Activated naive CD8-positive, alpha-beta T cell treated with anti-CD3 and anti-CD28 coated beads for 36 hours (primary cell): ENCODE data around the gene ZNF155. TPM values are rescaled to one million over a fixed set of nuclear protein-coding genes. Genes with fewer than 3 reads are reported as not detected.

Source experiments
- DNase-seq: peaks from one replicate; pipeline ENCODE4 v3.0.0; 2021
- H3K27ac Mint-ChIP-seq: one replicate; pipeline ENCODE4 v1.8.0; 2022; ENCODE audit warnings: mild to moderate bottlenecking, moderate library complexity, mixed read lengths
- H3K27me3 Mint-ChIP-seq: one replicate; pipeline ENCODE4 v1.8.0; 2022; ENCODE audit warnings: mild to moderate bottlenecking, mixed read lengths
- H3K36me3 Mint-ChIP-seq: one replicate; pipeline ENCODE4 v1.8.0; 2021; ENCODE audit warnings: mild to moderate bottlenecking, mixed read lengths
- H3K4me1 Mint-ChIP-seq: one replicate; pipeline ENCODE4 v1.8.0; 2021; ENCODE audit warnings: mixed read lengths
- H3K4me3 Mint-ChIP-seq: one replicate; pipeline ENCODE4 v1.8.0; 2022; ENCODE audit warnings: mild to moderate bottlenecking, moderate library complexity, mixed read lengths
- H3K9me3 Mint-ChIP-seq: one replicate; pipeline ENCODE4 v1.8.0; 2022; ENCODE audit warnings: mixed read lengths
- total RNA-seq, 2 experiments: library from RNA; stranded (reverse); gene quantifications; one replicate each; pipeline ENCODE4 v1.2.3, GENCODE V29; 2021

The ZNF155 gene
- total RNA-seq, 2 experiments from 2014 or later, result 6.7 to 7.0 TPM

DNA sequence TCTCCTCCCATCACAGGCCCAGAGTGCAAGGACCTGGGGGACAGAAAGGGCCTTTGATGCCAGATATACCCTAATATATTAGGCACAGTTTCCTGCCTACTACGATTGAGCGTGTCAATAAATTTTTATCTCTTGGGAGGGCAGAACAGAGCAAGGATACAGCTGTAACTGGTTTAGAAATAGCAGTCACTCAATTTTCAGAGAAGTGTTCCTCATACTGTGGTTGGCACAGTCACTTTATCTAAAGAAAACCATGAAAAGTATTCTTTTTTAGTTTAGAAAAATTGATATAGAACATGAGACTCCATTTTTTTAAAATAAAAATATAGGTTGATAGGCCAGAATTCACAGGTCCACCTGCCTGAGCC is 460 bp upstream of the ZNF155 start:
- no peaks in the 10 kb centered on the region for H3K27me3 Mint-ChIP-seq

DNA sequence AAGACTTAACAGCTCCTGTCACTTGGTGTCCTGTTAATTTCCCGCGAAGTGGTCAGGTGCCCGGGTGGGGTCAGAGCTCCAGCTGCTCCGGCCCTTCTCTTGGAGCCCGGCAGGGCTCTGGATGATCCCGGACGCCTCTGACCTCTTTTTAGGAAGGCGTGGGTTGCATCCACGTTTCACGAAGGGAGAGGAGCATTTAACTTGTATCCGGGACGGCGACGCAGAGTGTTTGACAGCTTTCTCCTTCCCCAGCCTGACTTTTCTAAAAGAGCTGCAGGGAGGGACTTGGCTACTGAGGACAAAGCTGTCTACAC is 656 bp downstream of the ZNF155 start:
- peak overlapping the region; percentile 97 for H3K4me3 Mint-ChIP-seq
- peak; percentile 3 for DNase-seq

More for the DNA sequence above, 460 bp upstream of the ZNF155 start:
- Mint-ChIP-seq H3K4me3 (peak overlapping the region; percentile 97), H3K4me1 (peaks cover 8% of the 10 kb centered on the region), H3K9me3 (peaks cover 2% of the 10 kb centered on the region), H3K27ac (no peak overlapping the region), H3K36me3 (peaks cover 22% of the 10 kb centered on the region)
- no peak for DNase-seq

DNA sequence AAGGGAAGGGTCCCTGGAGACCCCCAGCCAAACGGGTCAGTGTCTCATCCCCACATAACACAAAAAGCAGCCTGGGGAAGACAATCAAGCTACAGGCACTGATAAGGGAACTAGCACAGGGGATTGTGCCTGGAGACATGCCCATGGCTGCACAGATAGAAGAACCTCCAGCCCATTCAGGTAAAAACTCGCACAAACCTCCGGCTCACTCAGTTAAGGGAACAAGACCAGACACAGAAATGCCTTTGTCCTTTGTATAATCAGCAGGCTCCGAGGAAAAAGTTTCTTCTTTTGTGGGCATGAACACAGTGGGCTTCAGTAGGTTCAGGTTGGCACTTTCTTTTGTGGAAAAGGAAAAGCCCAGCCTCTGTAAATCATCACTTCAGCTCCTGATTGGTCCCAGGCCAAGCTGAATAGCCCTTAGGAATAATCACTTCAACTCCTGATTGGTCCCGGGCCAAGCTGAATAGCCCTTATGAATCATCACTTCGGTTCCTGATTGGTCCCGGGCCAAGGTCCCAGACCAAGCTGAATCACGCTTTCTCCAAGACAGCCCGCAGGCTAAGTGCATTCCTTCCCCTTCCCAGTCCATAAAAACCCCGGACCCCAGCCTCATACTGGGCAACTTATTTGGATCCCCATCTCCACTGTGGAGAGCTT is 13.8 kb downstream of the ZNF155 start:
- Mint-ChIP-seq H3K27ac (no peak overlapping the region), H3K4me1 (peaks cover 10% of the 10 kb centered on the region), H3K36me3 (peaks cover 70% of the 10 kb centered on the region), H3K27me3 (no peaks in the 10 kb centered on the region), H3K4me3 (no peak overlapping the region), H3K9me3 (peaks cover 31% of the 10 kb centered on the region)
- DNase-seq, result no peak

More for the DNA sequence above, 656 bp downstream of the ZNF155 start:
- peaks cover 8% of the 10 kb centered on the region for H3K4me1 Mint-ChIP-seq
- H3K36me3 Mint-ChIP-seq, result peaks cover 33% of the 10 kb centered on the region
- H3K27me3 Mint-ChIP-seq, result no peaks in the 10 kb centered on the region
- peak overlapping the region; percentile 96 for H3K27ac Mint-ChIP-seq
- peaks cover under 1% of the 10 kb centered on the region for H3K9me3 Mint-ChIP-seq

DNA sequence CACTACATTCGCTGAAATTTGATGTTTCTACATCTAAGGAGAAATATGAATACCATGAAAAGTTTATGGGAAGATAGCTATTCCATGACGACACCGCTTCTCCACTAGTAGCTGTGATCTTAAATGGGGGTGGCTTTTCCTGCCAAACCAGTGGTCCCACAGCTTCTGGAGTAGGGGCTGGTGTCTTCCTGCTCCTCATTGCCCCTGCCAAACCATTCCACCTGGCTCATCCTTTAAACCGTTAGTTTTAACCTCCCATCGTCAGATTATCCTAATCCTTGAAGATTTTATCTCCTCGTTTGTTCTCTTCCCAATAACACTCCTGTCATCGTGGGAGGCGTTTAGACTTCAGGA is 18.2 kb downstream of the ZNF155 start:
- peaks cover 50% of the 10 kb centered on the region for H3K36me3 Mint-ChIP-seq

DNA sequence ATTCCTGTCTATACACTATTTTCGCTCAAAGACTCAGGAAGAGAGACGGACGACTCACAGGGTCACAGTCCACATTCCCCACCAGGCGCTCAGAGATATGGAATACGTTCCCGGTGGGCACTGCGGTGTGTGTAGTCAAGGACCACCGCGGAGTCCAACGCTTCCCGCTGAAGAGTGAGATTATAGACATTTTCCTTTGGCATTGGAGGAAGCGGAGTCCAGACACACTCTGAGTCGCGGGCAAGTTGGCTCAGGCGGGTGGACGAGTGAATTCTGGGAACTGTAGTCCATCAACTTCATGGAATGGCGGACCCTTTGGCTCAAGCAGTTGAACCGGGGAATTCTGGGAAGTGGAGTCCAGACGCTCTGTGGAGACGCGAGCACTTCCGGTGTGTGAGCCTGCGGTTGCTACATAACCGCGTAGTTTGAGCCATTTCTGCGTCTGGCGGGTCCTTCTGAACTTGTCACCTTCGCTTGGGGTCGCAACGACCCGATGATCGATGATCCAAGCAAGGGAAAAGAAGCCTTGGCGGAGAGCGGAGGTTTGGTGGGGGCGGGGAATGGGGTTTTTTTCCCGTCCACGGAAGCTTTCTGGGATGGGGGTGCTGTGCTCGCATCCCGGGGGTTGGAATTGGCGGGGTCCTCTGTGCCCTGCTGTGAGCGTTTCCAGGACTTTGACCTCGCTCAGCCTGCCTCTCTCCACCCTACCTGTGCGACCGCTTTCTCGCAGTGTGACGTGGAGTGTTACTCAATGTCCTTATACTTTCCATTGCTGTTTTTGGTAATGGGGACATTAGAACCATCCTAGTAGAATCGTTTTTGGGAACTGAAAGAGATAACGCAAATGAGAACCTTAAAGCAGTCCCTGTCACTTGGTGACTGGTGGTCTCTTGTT is 18.8 kb downstream of the ZNF155 start, which contains the start of gene ZNF230:
TSS of gene ZNF230 (plus strand) at position 392 of the 895 bp plus-strand sequence. CDS start 4,122 bp downstream, outside the sequence.
- peak; percentile 83 for DNase-seq
- Mint-ChIP-seq H3K27me3 (no peaks in the 10 kb centered on the region), H3K4me1 (peaks cover 16% of the 10 kb centered on the region), H3K27ac (peak within 1 kb of the TSS; percentile 97), H3K36me3 (peaks cover 50% of the 10 kb centered on the region), H3K9me3 (peaks cover 38% of the 10 kb centered on the region), H3K4me3 (peak within 1 kb of the TSS; percentile 98)

More for the DNA sequence above, 18.2 kb downstream of the ZNF155 start:
- DNase-seq, result no peak
- peak overlapping the region; percentile 97 for H3K27ac Mint-ChIP-seq
- H3K9me3 Mint-ChIP-seq, result peaks cover 35% of the 10 kb centered on the region
- H3K27me3 Mint-ChIP-seq, result no peaks in the 10 kb centered on the region
- H3K4me1 Mint-ChIP-seq, result peaks cover 16% of the 10 kb centered on the region
- peak overlapping the region; percentile 98 for H3K4me3 Mint-ChIP-seq

DNA sequence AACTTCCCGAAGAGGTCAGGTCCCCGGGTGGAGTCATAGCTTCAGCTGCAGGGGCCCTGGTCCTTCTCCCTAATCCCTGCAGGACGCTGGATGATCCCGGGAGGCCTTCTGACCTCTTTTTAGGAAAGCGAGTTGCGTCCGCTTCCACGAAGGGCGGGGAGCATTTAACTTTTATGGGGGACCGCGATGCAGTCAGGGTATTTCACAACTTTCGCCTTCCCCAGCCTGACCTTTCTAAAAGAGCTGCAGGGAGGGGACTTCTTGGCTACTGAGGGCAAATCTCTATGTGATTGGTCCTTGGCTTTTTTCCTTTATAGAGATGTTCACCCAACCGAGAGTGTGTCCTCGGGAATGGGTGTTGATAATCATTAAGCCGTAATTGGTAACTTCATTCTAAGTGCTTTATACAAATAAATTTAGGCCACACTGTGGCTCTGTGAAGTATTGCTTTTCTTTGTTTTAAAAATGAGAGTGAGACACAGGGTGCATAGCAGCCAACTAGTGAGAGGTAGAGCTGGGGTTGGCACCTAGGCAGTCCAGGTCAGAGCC is 19.5 kb downstream of the ZNF155 start:
- Mint-ChIP-seq H3K27me3 (no peaks in the 10 kb centered on the region), H3K27ac (peak overlapping the region; percentile 97), H3K4me1 (peaks cover 16% of the 10 kb centered on the region), H3K4me3 (peak overlapping the region; percentile 98), H3K36me3 (peaks cover 50% of the 10 kb centered on the region), H3K9me3 (peaks cover 39% of the 10 kb centered on the region)
- DNase-seq, result peak; percentile 14

DNA sequence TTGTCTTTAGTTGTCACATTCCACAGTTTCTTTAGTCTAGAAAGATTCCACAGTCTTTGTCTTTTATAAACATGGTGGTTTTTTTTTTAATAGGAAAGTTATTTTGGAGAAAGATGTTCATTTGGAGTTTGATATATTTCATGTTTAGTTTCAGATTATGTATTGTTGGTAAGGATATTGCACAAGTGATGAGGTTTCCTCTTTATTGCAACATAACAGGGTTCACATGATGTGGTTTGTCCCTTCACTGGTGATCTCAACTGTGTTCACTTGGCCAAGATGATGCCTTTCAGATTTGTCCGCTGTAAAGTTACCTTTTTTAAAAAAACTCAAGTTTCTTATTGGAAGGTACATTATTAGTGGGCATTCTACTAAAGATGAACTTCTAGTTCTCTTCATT is 22.0 kb downstream of the ZNF155 start:
- no peak overlapping the region for H3K27ac Mint-ChIP-seq
- H3K36me3 Mint-ChIP-seq, result peaks cover 67% of the 10 kb centered on the region
- H3K4me1 Mint-ChIP-seq, result peaks cover 16% of the 10 kb centered on the region
- DNase-seq, result no peak
- no peak overlapping the region for H3K4me3 Mint-ChIP-seq
- H3K27me3 Mint-ChIP-seq, result no peaks in the 10 kb centered on the region
- peaks cover 48% of the 10 kb centered on the region for H3K9me3 Mint-ChIP-seq

DNA sequence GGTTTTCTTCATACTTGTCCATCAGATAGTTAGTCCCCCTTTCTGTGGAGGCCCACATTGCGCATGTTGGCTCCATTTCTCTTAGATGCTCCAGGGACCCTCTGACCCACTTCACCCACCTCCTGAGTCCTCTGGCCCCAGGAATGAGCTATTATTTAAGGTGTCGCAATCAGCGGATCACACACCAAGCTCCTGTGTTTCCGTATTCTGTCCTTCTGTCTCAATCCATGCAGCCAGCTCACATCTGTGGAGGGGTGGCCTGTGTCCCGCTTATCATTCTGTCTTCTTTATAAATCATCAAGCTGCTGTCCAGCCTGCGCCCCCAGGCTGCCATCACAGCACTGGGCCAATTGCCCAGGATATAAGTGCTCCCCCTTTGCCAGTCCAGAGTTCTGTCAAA is 23.5 kb downstream of the ZNF155 start:
- Mint-ChIP-seq H3K9me3 (peaks cover 58% of the 10 kb centered on the region), H3K27ac (no peak overlapping the region)

DNA sequence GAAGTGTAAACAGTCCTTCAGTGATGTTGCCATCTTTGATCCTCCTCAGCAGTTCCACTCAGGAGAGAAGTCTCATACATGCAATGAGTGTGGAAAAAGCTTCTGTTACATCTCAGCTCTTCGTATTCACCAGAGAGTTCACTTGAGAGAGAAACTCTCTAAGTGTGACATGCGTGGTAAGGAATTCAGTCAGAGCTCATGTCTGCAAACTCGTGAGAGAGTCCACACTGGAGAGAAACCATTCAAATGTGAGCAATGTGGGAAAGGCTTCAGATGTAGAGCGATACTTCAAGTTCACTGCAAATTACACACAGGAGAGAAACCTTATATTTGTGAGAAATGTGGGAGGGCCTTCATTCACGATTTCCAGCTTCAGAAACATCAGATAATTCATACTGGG is 26.5 kb downstream of the ZNF155 start:
- Mint-ChIP-seq H3K27ac (no peak overlapping the region), H3K4me1 (no peaks in the 10 kb centered on the region), H3K4me3 (no peak overlapping the region), H3K36me3 (peaks cover 74% of the 10 kb centered on the region), H3K9me3 (peaks cover 77% of the 10 kb centered on the region), H3K27me3 (no peaks in the 10 kb centered on the region)
- DNase-seq, result no peak

More for the DNA sequence above, 23.5 kb downstream of the ZNF155 start:
- peaks cover 73% of the 10 kb centered on the region for H3K36me3 Mint-ChIP-seq
- no peaks in the 10 kb centered on the region for H3K27me3 Mint-ChIP-seq
- peaks cover 9% of the 10 kb centered on the region for H3K4me1 Mint-ChIP-seq
- no peak for DNase-seq
- no peak overlapping the region for H3K4me3 Mint-ChIP-seq

DNA sequence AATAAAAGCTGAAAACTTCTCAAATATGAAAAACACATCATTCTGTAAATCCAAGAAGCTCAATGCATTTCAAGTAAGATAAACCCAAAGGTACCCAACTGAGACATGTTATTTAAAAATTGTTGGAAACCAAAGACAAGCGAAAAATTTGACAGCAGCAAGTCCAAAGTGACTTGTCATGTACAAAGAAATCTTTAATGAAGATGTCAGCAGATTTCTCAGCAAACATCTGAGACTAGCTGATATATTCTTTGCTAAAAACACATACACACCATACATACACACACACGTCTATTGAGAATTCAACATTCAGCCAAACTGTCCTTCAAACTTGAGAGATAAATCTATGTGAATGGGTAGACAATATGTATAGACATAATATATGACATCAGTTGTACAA is 35.5 kb downstream of the ZNF155 start:
- peaks cover 3% of the 10 kb centered on the region for H3K36me3 Mint-ChIP-seq
- H3K27ac Mint-ChIP-seq, result no peak overlapping the region
- no peak for DNase-seq
- no peak overlapping the region for H3K4me3 Mint-ChIP-seq
- no peaks in the 10 kb centered on the region for H3K27me3 Mint-ChIP-seq
- H3K4me1 Mint-ChIP-seq, result no peaks in the 10 kb centered on the region
- peaks cover 40% of the 10 kb centered on the region for H3K9me3 Mint-ChIP-seq

DNA sequence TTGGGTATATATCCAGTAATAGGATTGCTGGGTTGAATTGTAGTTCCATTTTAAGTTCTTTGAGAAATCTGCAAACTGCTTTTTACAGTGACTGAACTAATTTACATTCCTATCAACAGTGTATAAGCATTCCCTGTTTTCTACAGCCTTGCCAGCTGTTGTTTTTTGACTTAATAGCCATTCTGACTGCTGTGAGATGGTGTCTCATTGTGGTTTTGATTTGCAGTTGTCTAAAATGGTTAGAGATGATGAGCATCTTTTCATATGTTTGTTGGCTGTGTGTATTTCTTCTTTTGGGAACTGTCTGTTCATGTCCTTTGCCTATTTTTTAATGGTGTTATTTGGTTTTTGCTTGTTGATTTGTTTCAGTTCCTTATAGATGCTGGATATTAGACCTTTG is 37.2 kb downstream of the ZNF155 start:
- H3K9me3 Mint-ChIP-seq, result peaks cover 37% of the 10 kb centered on the region
- peaks cover 13% of the 10 kb centered on the region for H3K4me1 Mint-ChIP-seq
- H3K36me3 Mint-ChIP-seq, result peaks cover 12% of the 10 kb centered on the region
- no peak overlapping the region for H3K4me3 Mint-ChIP-seq
- H3K27me3 Mint-ChIP-seq, result no peaks in the 10 kb centered on the region
- no peak overlapping the region for H3K27ac Mint-ChIP-seq
- no peak for DNase-seq

DNA sequence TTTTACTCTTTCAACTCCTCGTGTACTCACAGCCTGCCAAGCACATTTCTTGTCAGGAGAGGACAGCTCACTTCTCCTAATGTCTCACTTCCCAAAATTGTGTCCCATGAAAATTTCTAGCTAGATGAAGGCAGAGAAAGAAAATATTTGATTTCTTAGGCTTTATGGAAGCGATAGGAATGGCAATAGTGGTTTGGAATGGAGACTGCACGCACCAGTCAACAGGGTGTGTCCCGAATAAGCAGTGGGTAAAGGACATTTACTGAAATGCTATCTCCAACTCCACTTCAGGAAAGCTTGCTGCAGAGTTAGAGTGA is 40.9 kb downstream of the ZNF155 start:
- Mint-ChIP-seq H3K27me3 (no peaks in the 10 kb centered on the region), H3K9me3 (peaks cover 40% of the 10 kb centered on the region), H3K4me1 (peaks cover 13% of the 10 kb centered on the region), H3K36me3 (peaks cover 47% of the 10 kb centered on the region), H3K4me3 (peak overlapping the region; percentile 98), H3K27ac (peak overlapping the region; percentile 94)
- no peak for DNase-seq

DNA sequence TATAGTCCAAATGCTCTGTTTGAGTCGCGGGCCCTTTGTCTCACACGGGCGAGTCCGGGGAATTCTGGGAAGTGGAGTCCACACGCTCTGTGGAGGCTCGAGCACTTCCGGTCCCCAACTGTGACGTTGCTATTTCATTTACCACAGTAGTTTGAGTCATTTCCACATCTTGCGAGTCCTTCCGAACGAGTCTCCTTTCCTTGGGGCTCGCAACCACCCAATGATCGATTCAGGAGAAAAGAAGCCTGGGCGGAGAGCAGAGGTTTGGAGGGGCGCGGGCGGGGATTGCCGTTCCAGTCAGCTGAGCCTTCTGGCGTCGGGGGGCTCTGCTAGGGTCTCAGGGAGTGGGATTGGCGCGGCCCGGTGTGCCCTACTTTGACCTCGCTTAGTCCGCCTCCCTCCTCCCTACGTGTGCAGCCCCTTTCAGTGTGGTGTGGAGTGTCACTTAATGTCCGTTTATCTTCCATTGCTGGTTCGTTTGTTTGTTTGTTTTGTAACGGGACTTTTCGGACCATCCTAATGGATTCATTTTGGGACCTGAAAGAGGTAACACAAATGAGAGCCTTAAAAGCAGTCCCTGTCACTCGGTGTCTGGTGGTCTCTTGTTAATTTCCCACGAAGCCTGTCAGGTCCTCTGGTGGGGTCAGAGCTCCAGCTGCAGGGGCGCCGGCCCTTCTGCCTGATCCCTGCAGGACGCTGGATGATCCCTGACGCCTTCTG is 41.4 kb downstream of the ZNF155 start, which contains the start of gene ZNF222:
TSS of gene ZNF222 (plus strand) at position 163 of the 720 bp plus-strand sequence. CDS start at position 221, 58 bp downstream.
- Mint-ChIP-seq H3K27me3 (no peaks in the 10 kb centered on the region), H3K27ac (peak within 1 kb of the TSS; percentile 94), H3K9me3 (peaks cover 37% of the 10 kb centered on the region), H3K36me3 (peaks cover 53% of the 10 kb centered on the region), H3K4me1 (peaks cover 13% of the 10 kb centered on the region), H3K4me3 (peak within 1 kb of the TSS; percentile 98)
- peak; percentile 78 for DNase-seq

DNA sequence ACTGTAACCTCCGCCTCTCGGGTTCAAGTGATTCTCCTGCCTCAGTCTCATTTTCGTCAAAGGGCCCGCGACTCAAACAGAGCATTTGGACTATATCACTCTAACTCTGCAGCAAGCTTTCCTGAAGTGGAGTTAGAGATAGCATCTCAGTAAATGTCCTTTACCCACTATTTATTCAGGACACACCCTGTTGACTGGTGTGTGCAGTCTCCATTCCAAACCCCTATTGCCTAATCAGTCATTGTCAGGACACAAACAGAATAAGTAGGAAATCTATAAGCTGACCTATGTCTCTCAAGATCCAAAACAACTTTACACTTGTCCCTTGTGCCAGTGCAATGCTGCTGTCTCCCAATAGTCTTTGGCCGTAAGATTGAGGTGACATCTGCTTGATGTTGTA is 42.6 kb downstream of the ZNF155 start:
- H3K27me3 Mint-ChIP-seq, result no peaks in the 10 kb centered on the region
- H3K9me3 Mint-ChIP-seq, result peaks cover 33% of the 10 kb centered on the region
- no peak for DNase-seq
- peaks cover 65% of the 10 kb centered on the region for H3K36me3 Mint-ChIP-seq
- no peak overlapping the region for H3K27ac Mint-ChIP-seq
- H3K4me1 Mint-ChIP-seq, result peaks cover 13% of the 10 kb centered on the region
- peak overlapping the region; percentile 98 for H3K4me3 Mint-ChIP-seq
